ENCODE results near the gene PSME1.

GRCh38 chr14:24115422-24116127 lies 20.4 kb upstream of the PSME1 start:
- TF ChIP-seq, protein P1, sequence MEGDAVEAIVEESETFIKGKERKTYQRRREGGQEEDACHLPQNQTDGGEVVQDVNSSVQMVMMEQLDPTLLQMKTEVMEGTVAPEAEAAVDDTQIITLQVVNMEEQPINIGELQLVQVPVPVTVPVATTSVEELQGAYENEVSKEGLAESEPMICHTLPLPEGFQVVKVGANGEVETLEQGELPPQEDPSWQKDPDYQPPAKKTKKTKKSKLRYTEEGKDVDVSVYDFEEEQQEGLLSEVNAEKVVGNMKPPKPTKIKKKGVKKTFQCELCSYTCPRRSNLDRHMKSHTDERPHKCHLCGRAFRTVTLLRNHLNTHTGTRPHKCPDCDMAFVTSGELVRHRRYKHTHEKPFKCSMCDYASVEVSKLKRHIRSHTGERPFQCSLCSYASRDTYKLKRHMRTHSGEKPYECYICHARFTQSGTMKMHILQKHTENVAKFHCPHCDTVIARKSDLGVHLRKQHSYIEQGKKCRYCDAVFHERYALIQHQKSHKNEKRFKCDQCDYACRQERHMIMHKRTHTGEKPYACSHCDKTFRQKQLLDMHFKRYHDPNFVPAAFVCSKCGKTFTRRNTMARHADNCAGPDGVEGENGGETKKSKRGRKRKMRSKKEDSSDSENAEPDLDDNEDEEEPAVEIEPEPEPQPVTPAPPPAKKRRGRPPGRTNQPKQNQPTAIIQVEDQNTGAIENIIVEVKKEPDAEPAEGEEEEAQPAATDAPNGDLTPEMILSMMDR (IDR thresholded peaks at IDR 0.05): no peak
- TF ChIP-seq POLR2A (IDR thresholded peaks at IDR 0.05): no peak
